ENCODE measurements around the gene TUBA3D.
"Not testable (repeated sequence)": the region's sequence is repeated elsewhere in the genome, so short reads cannot be mapped to it uniquely, and the experiment has no call there.

DNA sequence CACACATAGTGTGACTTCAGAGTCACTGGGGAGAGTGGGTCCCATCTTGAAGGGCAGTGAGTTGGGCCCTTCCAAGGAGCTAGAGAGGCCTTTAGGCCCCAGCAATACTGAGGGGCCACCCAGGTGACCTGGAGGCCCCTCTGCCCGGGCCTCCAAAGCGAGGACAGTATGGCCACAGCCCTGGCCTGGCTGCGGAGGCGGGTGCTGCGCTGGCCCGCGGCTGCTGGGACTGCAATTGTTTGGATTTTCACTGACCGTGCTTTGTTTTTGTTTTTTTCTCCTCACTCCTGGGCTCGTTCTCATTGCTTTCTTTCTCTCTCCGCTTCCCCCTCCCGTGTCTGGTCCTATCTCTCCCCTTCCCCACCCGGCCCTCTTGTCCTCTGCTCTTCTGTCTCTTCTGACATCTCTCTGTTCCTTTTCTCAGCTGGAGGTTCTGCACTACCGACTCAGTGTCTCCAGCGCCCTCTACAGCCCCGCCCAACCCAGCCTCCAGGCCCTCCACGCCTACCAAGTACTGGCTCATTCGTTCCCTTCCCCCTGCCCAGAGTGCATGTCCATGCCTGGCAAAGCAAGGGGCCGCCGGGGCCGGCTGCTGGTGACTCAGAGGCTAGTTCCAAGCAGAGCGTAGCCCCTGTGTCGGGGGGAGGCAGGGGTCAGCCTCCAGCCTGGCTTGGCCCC lies 35.5 kb downstream of the TUBA3D start:
- TF ChIP-seq POLR2A, POLR2AphosphoS5 (IDR thresholded peaks at IDR 0.05): not testable (repeated sequence)
- TF ChIP-seq, protein P1, sequence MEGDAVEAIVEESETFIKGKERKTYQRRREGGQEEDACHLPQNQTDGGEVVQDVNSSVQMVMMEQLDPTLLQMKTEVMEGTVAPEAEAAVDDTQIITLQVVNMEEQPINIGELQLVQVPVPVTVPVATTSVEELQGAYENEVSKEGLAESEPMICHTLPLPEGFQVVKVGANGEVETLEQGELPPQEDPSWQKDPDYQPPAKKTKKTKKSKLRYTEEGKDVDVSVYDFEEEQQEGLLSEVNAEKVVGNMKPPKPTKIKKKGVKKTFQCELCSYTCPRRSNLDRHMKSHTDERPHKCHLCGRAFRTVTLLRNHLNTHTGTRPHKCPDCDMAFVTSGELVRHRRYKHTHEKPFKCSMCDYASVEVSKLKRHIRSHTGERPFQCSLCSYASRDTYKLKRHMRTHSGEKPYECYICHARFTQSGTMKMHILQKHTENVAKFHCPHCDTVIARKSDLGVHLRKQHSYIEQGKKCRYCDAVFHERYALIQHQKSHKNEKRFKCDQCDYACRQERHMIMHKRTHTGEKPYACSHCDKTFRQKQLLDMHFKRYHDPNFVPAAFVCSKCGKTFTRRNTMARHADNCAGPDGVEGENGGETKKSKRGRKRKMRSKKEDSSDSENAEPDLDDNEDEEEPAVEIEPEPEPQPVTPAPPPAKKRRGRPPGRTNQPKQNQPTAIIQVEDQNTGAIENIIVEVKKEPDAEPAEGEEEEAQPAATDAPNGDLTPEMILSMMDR (IDR thresholded peaks at IDR 0.05), result not testable (repeated sequence)
